DND-41 (cell line): ENCODE measurements around the gene ARNT2.

Source experiments
- ATAC-seq: fragments of 200-7000 bp; cut with Tn5 transposase; 3 replicates; pipeline ENCODE4 v1.9.1; 2021; ENCODE audit warnings: low read depth; ENCODE audit not compliant: insufficient read depth
- DNase-seq: peaks from one replicate; pipeline ENCODE4 v3.0.0-alpha.2; 2020
- H2AFZ ChIP-seq: 2 replicates; pipeline ENCODE4 v1.6.0; 2012; ENCODE audit warnings: low read depth, low read length
- H3K27ac ChIP-seq: 2 replicates; pipeline ENCODE4 v1.5.1; 2012; ENCODE audit warnings: low read length, inconsistent platforms
- H3K27me3 ChIP-seq: fragments of 200-600 bp; sonication (generic); 2 replicates; pipeline ENCODE4 v1.6.0; 2012; ENCODE audit warnings: low read length, mild to moderate bottlenecking, inconsistent platforms; ENCODE audit not compliant: insufficient read depth, poor library complexity
- H3K36me3 ChIP-seq: 2 replicates; pipeline ENCODE4 v1.5.1; 2012; ENCODE audit warnings: low read length, inconsistent platforms; ENCODE audit not compliant: insufficient read depth
- H3K4me1 ChIP-seq: 2 replicates; pipeline ENCODE4 v1.5.1; 2012; ENCODE audit warnings: mild to moderate bottlenecking, low read length; ENCODE audit not compliant: insufficient read depth
- H3K4me2 ChIP-seq: 2 replicates; pipeline ENCODE4 v1.6.0; 2012; ENCODE audit warnings: mild to moderate bottlenecking, moderate library complexity, low read length, inconsistent platforms; ENCODE audit not compliant: insufficient read depth
- H3K4me3 ChIP-seq, 2 experiments: fragments of 200-600 bp in 1 of 2; shearing (Covaris generic) in 1 of 2; 2 replicates each; pipeline ENCODE4 v1.5.1; 2012 to 2016; ENCODE audit warnings: inconsistent platforms in 2 of 2, low read length in 2 of 2, mild to moderate bottlenecking in 2 of 2, low read depth in 1 of 2, moderate library complexity in 1 of 2
- H3K79me2 ChIP-seq: 2 replicates; pipeline ENCODE4 v1.6.0; 2012; ENCODE audit warnings: low read length, inconsistent platforms; ENCODE audit not compliant: insufficient read depth
- H3K9ac ChIP-seq: 2 replicates; pipeline ENCODE4 v1.6.0; 2012; ENCODE audit warnings: low read depth, mild to moderate bottlenecking, inconsistent platforms, low read length, moderate library complexity
- H3K9me3 ChIP-seq: 2 replicates; pipeline ENCODE4 v1.5.1; 2012; ENCODE audit warnings: low read length, moderate library complexity, mild to moderate bottlenecking, inconsistent platforms; ENCODE audit not compliant: insufficient read depth, severe bottlenecking
- H4K20me1 ChIP-seq: 2 replicates; pipeline ENCODE4 v1.6.0; 2012; ENCODE audit warnings: low read length; ENCODE audit not compliant: insufficient read depth
- CTCF ChIP-seq: IDR thresholded peaks from 2 replicates; pipeline ENCODE4 v1.5.1; 2012; ENCODE audit warnings: borderline replicate concordance, low read length, moderate library complexity, mild to moderate bottlenecking; ENCODE audit not compliant: poor library complexity, severe bottlenecking; ENCODE audit errors: extremely low read depth
- EZH2 ChIP-seq: IDR thresholded peaks from 3 replicates; pipeline ENCODE4 v1.6.1; 2012; ENCODE audit warnings: borderline replicate concordance, low read depth, mild to moderate bottlenecking, moderate library complexity, low read length, inconsistent platforms; ENCODE audit not compliant: severe bottlenecking

ARNT2 gene

GRCh38 chr15:80565398-80565797 lies 161.2 kb downstream of the ARNT2 start:
- Histone ChIP-seq H3K4me2 (no peak overlapping the region), H3K27me3 (no peaks in the 10 kb centered on the region), H3K4me3 (no peak overlapping the region), H3K4me1 (no peaks in the 10 kb centered on the region), H3K79me2 (no peaks in the 10 kb centered on the region), H2AFZ (no peak overlapping the region), H3K9ac (no peak overlapping the region), H3K27ac (no peak overlapping the region), H3K36me3 (no peaks in the 10 kb centered on the region), H4K20me1 (no peaks in the 10 kb centered on the region), H3K9me3 (no peaks in the 10 kb centered on the region)
- no peak for ATAC-seq
- TF ChIP-seq CTCF: no peak
- no peak for DNase-seq

DNA sequence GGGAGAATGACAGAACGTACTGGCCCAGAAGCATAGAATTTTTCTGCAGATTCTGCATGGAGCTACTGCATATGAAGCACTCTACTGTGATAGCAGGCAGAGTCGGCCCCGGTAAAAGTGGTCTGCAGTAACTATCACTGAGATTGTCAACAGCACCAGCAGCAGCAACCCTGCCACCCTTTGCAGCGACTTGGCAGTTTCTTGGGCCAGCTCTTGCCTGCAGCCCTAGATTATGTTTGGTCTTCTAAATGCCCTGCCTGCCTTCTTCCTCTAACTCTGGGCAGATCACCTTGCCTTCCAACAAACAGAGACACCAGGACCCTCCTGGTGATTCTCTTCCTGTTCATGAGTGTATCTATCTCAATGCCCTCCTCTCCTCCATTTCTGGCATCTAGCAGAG lies 161.8 kb downstream of the ARNT2 start:
- TF ChIP-seq EZH2 (no peak), CTCF (no peak)
- Histone ChIP-seq H3K4me3 (no peak overlapping the region), H2AFZ (no peak overlapping the region), H3K9ac (no peak overlapping the region), H3K27ac (no peak overlapping the region), H3K9me3 (no peaks in the 10 kb centered on the region), H3K79me2 (no peaks in the 10 kb centered on the region), H3K36me3 (no peaks in the 10 kb centered on the region), H3K27me3 (no peaks in the 10 kb centered on the region), H3K4me2 (no peak overlapping the region), H4K20me1 (no peaks in the 10 kb centered on the region), H3K4me1 (no peaks in the 10 kb centered on the region)
- ATAC-seq (no peak), DNase-seq (no peak)

- DNase-seq: no peak
Observed at GRCh38 chr15:80567721-80568157, 163.6 kb downstream of the ARNT2 start.

More at GRCh38 chr15:80567721-80568157, 163.6 kb downstream of the ARNT2 start:
- Histone ChIP-seq H3K27ac (no peak overlapping the region), H3K9ac (no peak overlapping the region), H3K4me1 (no peaks in the 10 kb centered on the region), H3K4me3 (no peak overlapping the region), H3K9me3 (no peaks in the 10 kb centered on the region), H2AFZ (no peak overlapping the region), H3K27me3 (no peaks in the 10 kb centered on the region), H4K20me1 (no peaks in the 10 kb centered on the region), H3K79me2 (no peaks in the 10 kb centered on the region), H3K36me3 (no peaks in the 10 kb centered on the region), H3K4me2 (no peak overlapping the region)
- no peak for ATAC-seq
- TF ChIP-seq CTCF (peak; percentile 10), EZH2 (no peak)
